HG02763 (cell line): ENCODE data around the gene HIPK1.

Experiments
- ATAC-seq: cut with Tn5 transposase; IDR thresholded peaks from one replicate; pipeline ENCODE4 v1.9.1; 2021; ENCODE audit warnings: mild to moderate bottlenecking, moderate library complexity; ENCODE audit not compliant: unreplicated experiment

HIPK1 gene

GRCh38 chr1:113928941-113929749, at the start of gene HIPK1:
TSS of gene HIPK1 (plus strand) at chr1:113929324.
- ATAC-seq: peak; percentile 66

- ATAC-seq: no peak
Measured at GRCh38 chr1:113879739-113880038, 49.4 kb upstream of the HIPK1 start.

- no peak for ATAC-seq
Measured at GRCh38 chr1:113881661-113882060, 47.5 kb upstream of the HIPK1 start.

- no peak for ATAC-seq
Measured at GRCh38 chr1:113886417-113887401, 42.4 kb upstream of the HIPK1 start.

- no peak for ATAC-seq
Measured at GRCh38 chr1:113887402-113888175, 41.5 kb upstream of the HIPK1 start, which contains the start of gene BCL2L15. TSS of gene BCL2L15 (minus strand) at chr1:113887581. CDS start at chr1:113887375, 206 bp downstream.

- no peak for ATAC-seq
Measured at GRCh38 chr1:113890816-113891215, 38.3 kb upstream of the HIPK1 start.

GRCh38 chr1:113891631-113892220, 37.4 kb upstream of the HIPK1 start:
- no peak for ATAC-seq

- no peak for ATAC-seq
Measured at GRCh38 chr1:113893267-113893666, 35.9 kb upstream of the HIPK1 start.

GRCh38 chr1:113895098-113895497, 34.0 kb upstream of the HIPK1 start:
- ATAC-seq: no peak

GRCh38 chr1:113895961-113896360, 33.2 kb upstream of the HIPK1 start:
- ATAC-seq: no peak

GRCh38 chr1:113898241-113898814, 30.8 kb upstream of the HIPK1 start:
- ATAC-seq: no peak

- ATAC-seq: no peak
Measured at GRCh38 chr1:113899111-113899510, 30.0 kb upstream of the HIPK1 start.

GRCh38 chr1:113901191-113901590, 27.9 kb upstream of the HIPK1 start:
- ATAC-seq: no peak

GRCh38 chr1:113903501-113904292, 25.4 kb upstream of the HIPK1 start:
- ATAC-seq: no peak

GRCh38 chr1:113904293-113904673, 24.8 kb upstream of the HIPK1 start:
- ATAC-seq: peak; percentile 29

- peak; percentile 89 for ATAC-seq
Measured at GRCh38 chr1:113904674-113905434, 24.3 kb upstream of the HIPK1 start, which contains the start of the genes AP4B1 and DCLRE1B. TSS of gene AP4B1 (minus strand) at chr1:113904799. CDS start at chr1:113904717, 82 bp downstream. TSS of gene DCLRE1B (plus strand) at chr1:113905326. CDS start at chr1:113905587, 261 bp downstream.

GRCh38 chr1:113905435-113905861, 23.7 kb upstream of the HIPK1 start:
- no peak for ATAC-seq

- no peak for ATAC-seq
Measured at GRCh38 chr1:113912594-113913311, 16.4 kb upstream of the HIPK1 start.
